Gastrocnemius medialis (tissue), 4 donors: Measurements from ENCODE around the gene ZBTB39.

ENCODE experiments used
- POLR2A ChIP-seq, 2 donors: fragments of 450-650 bp; IDR thresholded peaks; one replicate each; pipeline ENCODE4 v1.6.1; 2017; ENCODE audit warnings: antibody characterized with exemption in 2 of 2, mild to moderate bottlenecking in 2 of 2, moderate library complexity in 2 of 2
- TF ChIP-seq, protein P1 (sequence below), 5 experiments: fragments of 450-650 bp in 3 of 5; fragments of 200-600 bp in 2 of 5; sonication (generic) in 2 of 5; IDR thresholded peaks in 4 of 5; conservative IDR thresholded peaks in 1 of 5; 1 replicate in 4 of 5; 2 replicates in 1 of 5; pipeline ENCODE4 v1.5.1; 2016 to 2019; ENCODE audit warnings: antibody characterized with exemption in 5 of 5, mild to moderate bottlenecking in 3 of 5, moderate library complexity in 3 of 5

DNA sequence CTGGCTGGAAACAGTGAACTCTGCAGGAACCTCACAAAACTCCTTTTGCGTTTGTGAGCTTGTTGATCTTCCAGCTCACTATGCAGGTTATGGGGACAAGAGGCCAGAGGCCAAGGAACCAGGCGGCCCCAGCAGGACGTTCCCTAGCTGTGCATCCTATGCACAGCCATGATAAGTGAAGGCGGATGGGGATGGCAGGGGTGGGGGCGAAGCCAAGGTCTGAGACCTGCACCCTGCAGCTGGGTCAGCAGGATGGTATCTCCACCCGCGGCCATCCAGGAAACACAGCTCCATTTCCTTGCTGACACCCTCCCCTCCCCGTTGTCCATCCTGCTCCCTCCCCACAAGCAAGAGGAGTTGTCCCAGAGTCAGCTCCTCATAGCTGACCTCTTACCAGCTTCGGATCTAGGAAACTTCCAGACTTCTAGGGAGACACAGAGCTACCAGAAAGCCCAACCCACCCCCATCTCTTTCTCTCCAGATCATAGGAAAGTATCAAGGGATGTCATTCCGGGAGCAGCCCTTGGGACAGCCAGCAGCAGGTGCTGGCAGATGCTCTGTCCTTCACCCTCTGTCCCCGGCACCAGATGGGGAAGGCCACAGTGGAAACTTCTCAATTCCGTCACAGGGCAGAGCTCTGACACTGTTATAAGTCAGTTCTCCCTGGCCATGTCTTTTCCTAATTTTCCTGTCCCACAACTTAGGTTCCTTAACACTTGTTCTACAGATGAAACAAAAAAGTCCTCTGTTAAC lies 9.4 kb downstream of the ZBTB39 start:
- TF ChIP-seq, protein P1, sequence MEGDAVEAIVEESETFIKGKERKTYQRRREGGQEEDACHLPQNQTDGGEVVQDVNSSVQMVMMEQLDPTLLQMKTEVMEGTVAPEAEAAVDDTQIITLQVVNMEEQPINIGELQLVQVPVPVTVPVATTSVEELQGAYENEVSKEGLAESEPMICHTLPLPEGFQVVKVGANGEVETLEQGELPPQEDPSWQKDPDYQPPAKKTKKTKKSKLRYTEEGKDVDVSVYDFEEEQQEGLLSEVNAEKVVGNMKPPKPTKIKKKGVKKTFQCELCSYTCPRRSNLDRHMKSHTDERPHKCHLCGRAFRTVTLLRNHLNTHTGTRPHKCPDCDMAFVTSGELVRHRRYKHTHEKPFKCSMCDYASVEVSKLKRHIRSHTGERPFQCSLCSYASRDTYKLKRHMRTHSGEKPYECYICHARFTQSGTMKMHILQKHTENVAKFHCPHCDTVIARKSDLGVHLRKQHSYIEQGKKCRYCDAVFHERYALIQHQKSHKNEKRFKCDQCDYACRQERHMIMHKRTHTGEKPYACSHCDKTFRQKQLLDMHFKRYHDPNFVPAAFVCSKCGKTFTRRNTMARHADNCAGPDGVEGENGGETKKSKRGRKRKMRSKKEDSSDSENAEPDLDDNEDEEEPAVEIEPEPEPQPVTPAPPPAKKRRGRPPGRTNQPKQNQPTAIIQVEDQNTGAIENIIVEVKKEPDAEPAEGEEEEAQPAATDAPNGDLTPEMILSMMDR (IDR thresholded peaks at IDR 0.05 in 4 of 5, conservative IDR thresholded peaks at IDR 0.05 in 1 of 5): no peak
- TF ChIP-seq POLR2A (IDR thresholded peaks at IDR 0.05): no peak
